Neuron (in vitro differentiated cells): Measurements from ENCODE around the gene MFSD11.
"Not testable (repeated sequence)": the region's sequence is repeated elsewhere in the genome, so short reads cannot be mapped to it uniquely, and the experiment has no call there.

ENCODE experiments used
- H2AFZ ChIP-seq: one replicate; pipeline ENCODE4 v1.6.1; 2013; ENCODE audit warnings: low read depth, mild to moderate bottlenecking, inconsistent platforms, low read length, moderate library complexity
- H3K27me3 ChIP-seq: one replicate; pipeline ENCODE4 v1.6.1; 2013; ENCODE audit warnings: low read length; ENCODE audit not compliant: insufficient read depth
- H3K36me3 ChIP-seq: one replicate; pipeline ENCODE4 v1.6.1; 2013; ENCODE audit warnings: low read length; ENCODE audit not compliant: insufficient read depth
- H3K4me1 ChIP-seq: one replicate; pipeline ENCODE4 v1.6.1; 2013; ENCODE audit warnings: low read length; ENCODE audit not compliant: insufficient read depth
- H3K4me3 ChIP-seq: 2 replicates; pipeline ENCODE4 v1.5.1; 2013; ENCODE audit warnings: mild to moderate bottlenecking, low read length, moderate library complexity
- H3K9me3 ChIP-seq: one replicate; pipeline ENCODE4 v1.6.1; 2013; ENCODE audit warnings: low read length

Gene MFSD11

GRCh38 chr17:76753061-76753961, 15.4 kb downstream of the MFSD11 start:
- no peak overlapping the region for H3K4me3 ChIP-seq
- peaks cover 2% of the 10 kb centered on the region for H3K9me3 ChIP-seq
- H3K4me1 ChIP-seq, result peaks cover 4% of the 10 kb centered on the region
- peaks cover 7% of the 10 kb centered on the region for H3K36me3 ChIP-seq
- no peak overlapping the region for H2AFZ ChIP-seq
- no peaks in the 10 kb centered on the region for H3K27me3 ChIP-seq

- Histone ChIP-seq H3K4me3 (no peak overlapping the region), H3K4me1 (peaks cover 4% of the 10 kb centered on the region), H3K9me3 (peaks cover 2% of the 10 kb centered on the region), H3K27me3 (no peaks in the 10 kb centered on the region), H3K36me3 (peaks cover 7% of the 10 kb centered on the region), H2AFZ (no peak overlapping the region)
Measured at GRCh38 chr17:76755285-76755684, 17.4 kb downstream of the MFSD11 start.

GRCh38 chr17:76757256-76757655, 19.3 kb downstream of the MFSD11 start:
- Histone ChIP-seq H3K4me1 (peaks cover 4% of the 10 kb centered on the region), H3K4me3 (no peak overlapping the region), H3K27me3 (no peaks in the 10 kb centered on the region), H3K36me3 (peaks cover 7% of the 10 kb centered on the region), H3K9me3 (peaks cover 5% of the 10 kb centered on the region), H2AFZ (no peak overlapping the region)

- no peak overlapping the region for H2AFZ ChIP-seq
- no peak overlapping the region for H3K4me3 ChIP-seq
- H3K27me3 ChIP-seq, result no peaks in the 10 kb centered on the region
- peaks cover 7% of the 10 kb centered on the region for H3K36me3 ChIP-seq
- H3K4me1 ChIP-seq, result peaks cover 4% of the 10 kb centered on the region
- peaks cover 5% of the 10 kb centered on the region for H3K9me3 ChIP-seq
Measured at GRCh38 chr17:76758570-76758969, 20.7 kb downstream of the MFSD11 start.

GRCh38 chr17:76772842-76773525, 35.1 kb downstream of the MFSD11 start:
- Histone ChIP-seq H3K4me1 (no peaks in the 10 kb centered on the region), H3K27me3 (no peaks in the 10 kb centered on the region), H2AFZ (no peak overlapping the region), H3K36me3 (peaks cover 23% of the 10 kb centered on the region), H3K4me3 (no peak overlapping the region), H3K9me3 (peaks cover 3% of the 10 kb centered on the region)

- Histone ChIP-seq H3K9me3 (no peaks in the 10 kb centered on the region), H3K36me3 (peaks cover 23% of the 10 kb centered on the region), H3K4me1 (no peaks in the 10 kb centered on the region), H2AFZ (no peak overlapping the region), H3K27me3 (no peaks in the 10 kb centered on the region), H3K4me3 (no peak overlapping the region)
Measured at GRCh38 chr17:76775021-76775600, 37.2 kb downstream of the MFSD11 start.

GRCh38 chr17:76781056-76781982, 43.4 kb downstream of the MFSD11 start:
- Histone ChIP-seq H3K9me3 (no peaks in the 10 kb centered on the region), H3K36me3 (peaks cover 14% of the 10 kb centered on the region), H3K4me3 (no peak overlapping the region), H2AFZ (no peak overlapping the region), H3K27me3 (no peaks in the 10 kb centered on the region), H3K4me1 (no peaks in the 10 kb centered on the region)

GRCh38 chr17:76783146-76783545, 45.2 kb downstream of the MFSD11 start:
- no peaks in the 10 kb centered on the region for H3K27me3 ChIP-seq
- H2AFZ ChIP-seq, result no peak overlapping the region
- no peaks in the 10 kb centered on the region for H3K9me3 ChIP-seq
- H3K4me3 ChIP-seq, result no peak overlapping the region
- peaks cover 5% of the 10 kb centered on the region for H3K36me3 ChIP-seq
- no peaks in the 10 kb centered on the region for H3K4me1 ChIP-seq

- Histone ChIP-seq H3K27me3 (no peaks in the 10 kb centered on the region), H3K4me3 (no peak overlapping the region), H3K9me3 (no peaks in the 10 kb centered on the region), H3K36me3 (peaks cover 3% of the 10 kb centered on the region), H3K4me1 (no peaks in the 10 kb centered on the region), H2AFZ (no peak overlapping the region)
Measured at GRCh38 chr17:76784926-76785325, 47.0 kb downstream of the MFSD11 start.

- not testable (repeated sequence) for H3K36me3 ChIP-seq, H3K9me3 ChIP-seq, H3K4me3 ChIP-seq, H3K27me3 ChIP-seq, H3K4me1 ChIP-seq, H2AFZ ChIP-seq
Measured at GRCh38 chr17:76787866-76788265, 49.9 kb downstream of the MFSD11 start.

GRCh38 chr17:76789235-76789788, 51.4 kb downstream of the MFSD11 start:
- H3K9me3 ChIP-seq, result no peaks in the 10 kb centered on the region
- H3K27me3 ChIP-seq, result no peaks in the 10 kb centered on the region
- no peaks in the 10 kb centered on the region for H3K36me3 ChIP-seq
- H3K4me3 ChIP-seq, result no peak overlapping the region
- H2AFZ ChIP-seq, result no peak overlapping the region
- peaks cover 7% of the 10 kb centered on the region for H3K4me1 ChIP-seq
